Measurements from ENCODE around the gene SYT5.
A peak's percentile ranks its signal among the peaks of the same experiment; 100 is the strongest.

Gene SYT5

DNA sequence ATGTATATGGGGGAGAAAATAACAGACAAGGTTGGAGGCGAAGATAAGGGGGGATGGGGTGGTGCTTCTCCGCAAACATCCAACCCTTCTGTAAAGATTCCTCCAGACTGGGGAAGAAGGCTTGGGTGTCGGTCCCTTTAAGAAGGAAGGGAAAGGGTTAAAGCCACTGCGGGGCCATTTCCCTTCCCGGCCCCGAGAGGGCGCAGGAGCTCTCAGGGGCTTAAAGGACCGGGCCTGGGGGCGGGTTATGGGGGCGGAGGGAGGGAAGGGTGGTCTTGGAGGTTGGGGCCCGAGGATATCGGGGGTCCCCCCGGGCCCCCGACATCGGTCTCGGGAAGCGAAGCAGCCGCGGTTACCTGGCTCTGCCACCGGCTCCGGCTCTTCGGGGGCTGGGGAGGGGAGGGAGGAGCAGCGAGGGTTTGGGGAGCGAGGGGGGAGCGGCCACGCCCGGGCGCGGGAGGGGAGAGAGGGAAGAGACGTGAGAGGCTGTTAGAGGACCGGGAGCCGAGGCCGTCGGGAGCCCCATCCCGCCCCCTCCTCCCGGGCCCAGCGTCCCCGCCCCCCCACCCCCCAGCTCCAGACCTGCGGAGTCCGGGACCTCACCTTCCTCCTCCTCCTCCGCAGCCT lies 33.9 kb downstream of the SYT5 start:
- no peaks in the 10 kb centered on the region for H4K20me1 ChIP-seq (ENCODE audit: control insufficient read depth, insufficient read depth, low read depth, low read length)
- H3K4me3 ChIP-seq (ENCODE audit: low read length) = no peak overlapping the region
- H3K4me2 ChIP-seq (ENCODE audit: low read length) = peak overlapping the region; percentile 21; the same call in 1 of the 2 replicates
- peaks cover 8% of the 10 kb centered on the region for H3K4me1 ChIP-seq (ENCODE audit: control insufficient read depth, low read length)
- peaks cover 1% of the 10 kb centered on the region for H3K9me3 ChIP-seq (ENCODE audit: control insufficient read depth, insufficient read depth, low read length)
- no peaks in the 10 kb centered on the region for H3K36me3 ChIP-seq (ENCODE audit: control insufficient read depth, low read length)
- H3K79me2 ChIP-seq (ENCODE audit: control insufficient read depth, low read length) = no peaks in the 10 kb centered on the region
- TF ChIP-seq EZH2phosphoT487 (IDR thresholded peaks at IDR 0.05; ENCODE audit: borderline replicate concordance, low read length) = no peak
- TF ChIP-seq, protein P1, sequence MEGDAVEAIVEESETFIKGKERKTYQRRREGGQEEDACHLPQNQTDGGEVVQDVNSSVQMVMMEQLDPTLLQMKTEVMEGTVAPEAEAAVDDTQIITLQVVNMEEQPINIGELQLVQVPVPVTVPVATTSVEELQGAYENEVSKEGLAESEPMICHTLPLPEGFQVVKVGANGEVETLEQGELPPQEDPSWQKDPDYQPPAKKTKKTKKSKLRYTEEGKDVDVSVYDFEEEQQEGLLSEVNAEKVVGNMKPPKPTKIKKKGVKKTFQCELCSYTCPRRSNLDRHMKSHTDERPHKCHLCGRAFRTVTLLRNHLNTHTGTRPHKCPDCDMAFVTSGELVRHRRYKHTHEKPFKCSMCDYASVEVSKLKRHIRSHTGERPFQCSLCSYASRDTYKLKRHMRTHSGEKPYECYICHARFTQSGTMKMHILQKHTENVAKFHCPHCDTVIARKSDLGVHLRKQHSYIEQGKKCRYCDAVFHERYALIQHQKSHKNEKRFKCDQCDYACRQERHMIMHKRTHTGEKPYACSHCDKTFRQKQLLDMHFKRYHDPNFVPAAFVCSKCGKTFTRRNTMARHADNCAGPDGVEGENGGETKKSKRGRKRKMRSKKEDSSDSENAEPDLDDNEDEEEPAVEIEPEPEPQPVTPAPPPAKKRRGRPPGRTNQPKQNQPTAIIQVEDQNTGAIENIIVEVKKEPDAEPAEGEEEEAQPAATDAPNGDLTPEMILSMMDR (IDR thresholded peaks at IDR 0.05; ENCODE audit: low read depth, low read length, poor library complexity, severe bottlenecking) = peak; percentile 65
- no peaks in the 10 kb centered on the region for H3K9me2 ChIP-seq (replicated peaks; ENCODE audit: control insufficient read depth, low read length)
- H3F3A ChIP-seq (ENCODE audit: control insufficient read depth, insufficient read depth) = no peaks in the 10 kb centered on the region
- H3K27me3 ChIP-seq (ENCODE audit: control insufficient read depth, low read length) = peaks cover 14% of the 10 kb centered on the region
- no peak overlapping the region for H3K27ac ChIP-seq (ENCODE audit: low read depth, low read length)

DNA sequence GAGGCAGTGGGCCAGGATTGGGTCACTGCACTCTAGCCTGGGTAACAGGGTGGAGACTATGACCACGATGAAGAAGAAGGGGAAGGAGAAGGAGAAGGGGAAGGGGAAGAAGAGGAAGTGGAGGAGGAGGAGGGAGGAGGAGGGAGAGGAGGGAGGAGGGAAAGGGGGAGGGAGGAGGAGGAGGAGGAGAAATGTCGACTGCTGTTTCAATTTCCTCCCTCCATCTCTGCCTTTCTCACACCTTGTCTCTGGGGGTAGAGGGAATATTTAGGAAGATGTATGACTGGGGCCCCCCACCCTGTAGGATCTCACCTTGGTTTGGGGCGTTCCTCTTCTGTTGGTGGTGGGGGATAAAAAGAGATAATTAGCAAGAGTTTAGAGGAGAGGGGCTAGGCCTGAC lies 34.9 kb downstream of the SYT5 start:
- Histone ChIP-seq H3K4me2 (ENCODE audit: low read length) (peak overlapping the region; percentile 21), H3K27me3 (ENCODE audit: control insufficient read depth, low read length) (peaks cover 17% of the 10 kb centered on the region), H3K4me3 (ENCODE audit: low read length) (no peak overlapping the region), H3K36me3 (ENCODE audit: control insufficient read depth, low read length) (no peaks in the 10 kb centered on the region), H3K27ac (ENCODE audit: low read depth, low read length) (no peak overlapping the region), H3K4me1 (ENCODE audit: control insufficient read depth, low read length) (peaks cover 8% of the 10 kb centered on the region), H4K20me1 (ENCODE audit: control insufficient read depth, insufficient read depth, low read depth, low read length) (no peaks in the 10 kb centered on the region), H3F3A (ENCODE audit: control insufficient read depth, insufficient read depth) (no peaks in the 10 kb centered on the region), H3K79me2 (ENCODE audit: control insufficient read depth, low read length) (no peaks in the 10 kb centered on the region), H3K9me3 (ENCODE audit: control insufficient read depth, insufficient read depth, low read length) (no peaks in the 10 kb centered on the region), H3K9me2 (replicated peaks; ENCODE audit: control insufficient read depth, low read length) (no peaks in the 10 kb centered on the region)
- no peak for TF ChIP-seq EZH2phosphoT487 (IDR thresholded peaks at IDR 0.05; ENCODE audit: borderline replicate concordance, low read length)
- TF ChIP-seq, protein P1 (IDR thresholded peaks at IDR 0.05; ENCODE audit: low read depth, low read length, poor library complexity, severe bottlenecking) = no peak

DNA sequence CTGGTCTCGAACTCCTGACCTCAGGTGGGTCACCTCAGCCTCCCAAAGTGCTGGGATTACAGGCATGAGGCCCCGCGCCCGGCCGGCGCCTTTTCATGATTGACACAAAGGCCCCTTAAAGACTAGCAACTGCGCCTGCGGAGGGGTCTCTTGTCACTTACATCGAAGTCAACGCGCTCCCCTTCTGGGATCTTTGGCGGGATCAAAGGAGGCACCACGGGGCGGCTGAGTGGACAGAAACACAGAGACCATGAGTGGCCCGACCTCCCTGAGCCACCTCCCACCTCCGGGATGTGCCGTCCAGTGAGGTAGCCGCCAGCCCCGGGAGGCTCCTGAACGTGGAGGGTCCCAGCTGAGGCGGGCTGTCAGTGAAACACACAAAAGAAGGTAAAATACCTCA lies 38.4 kb downstream of the SYT5 start:
- Histone ChIP-seq H3K27ac (ENCODE audit: low read depth, low read length) (no peak overlapping the region), H3K4me1 (ENCODE audit: control insufficient read depth, low read length) (peaks cover 8% of the 10 kb centered on the region), H3K9me2 (replicated peaks; ENCODE audit: control insufficient read depth, low read length) (no peaks in the 10 kb centered on the region), H3K4me3 (ENCODE audit: low read length) (no peak overlapping the region), H4K20me1 (ENCODE audit: control insufficient read depth, insufficient read depth, low read depth, low read length) (no peaks in the 10 kb centered on the region), H3K27me3 (ENCODE audit: control insufficient read depth, low read length) (peaks cover 6% of the 10 kb centered on the region; the same call in 1 of the 2 replicates), H3K36me3 (ENCODE audit: control insufficient read depth, low read length) (no peaks in the 10 kb centered on the region), H3K9me3 (ENCODE audit: control insufficient read depth, insufficient read depth, low read length) (no peaks in the 10 kb centered on the region), H3F3A (ENCODE audit: control insufficient read depth, insufficient read depth) (no peaks in the 10 kb centered on the region), H3K4me2 (ENCODE audit: low read length) (no peak overlapping the region), H3K79me2 (ENCODE audit: control insufficient read depth, low read length) (no peaks in the 10 kb centered on the region)
- no peak for TF ChIP-seq EZH2phosphoT487 (IDR thresholded peaks at IDR 0.05; ENCODE audit: borderline replicate concordance, low read length)
- TF ChIP-seq, protein P1 (IDR thresholded peaks at IDR 0.05; ENCODE audit: low read depth, low read length, poor library complexity, severe bottlenecking) = no peak
